Right kidney (tissue), 1 donor: ENCODE results near the gene TBX5.

Experiments
- DNase-seq: peaks from one replicate; pipeline ENCODE4 v3.0.0-alpha.2; 2016

TBX5 gene

DNA sequence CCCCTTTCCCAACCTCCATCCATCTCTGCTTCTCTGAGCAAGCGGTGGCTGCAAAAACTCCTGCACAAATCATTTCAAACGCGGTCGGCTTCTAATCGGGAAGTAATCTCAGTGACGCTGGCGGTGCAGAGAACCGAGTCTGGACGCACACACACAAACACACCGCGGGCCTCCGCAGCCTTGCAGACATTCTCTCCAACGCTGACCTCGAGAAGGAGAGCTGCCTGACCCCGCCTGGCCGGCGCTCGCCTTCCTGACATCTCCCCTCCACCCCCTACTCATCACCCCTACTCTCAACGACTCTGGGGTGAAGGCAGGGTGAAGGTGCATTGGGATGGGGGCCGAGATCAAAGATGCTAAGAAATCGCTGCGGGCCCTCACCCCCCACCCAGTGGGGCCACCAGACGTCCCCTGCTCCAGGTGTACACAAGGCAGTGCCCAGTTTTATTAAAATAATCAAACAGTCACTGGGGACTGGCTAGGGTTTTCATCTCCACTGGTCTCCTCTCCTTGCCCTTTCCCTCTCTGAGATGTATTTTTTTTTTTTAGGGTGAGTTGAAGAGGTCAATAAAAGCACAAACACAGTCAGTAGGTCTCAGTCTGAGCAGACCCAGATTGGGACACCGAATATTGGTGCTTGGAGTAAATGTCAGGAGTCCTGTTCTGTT is 506 bp upstream of the TBX5 start:
- no peak for DNase-seq

DNA sequence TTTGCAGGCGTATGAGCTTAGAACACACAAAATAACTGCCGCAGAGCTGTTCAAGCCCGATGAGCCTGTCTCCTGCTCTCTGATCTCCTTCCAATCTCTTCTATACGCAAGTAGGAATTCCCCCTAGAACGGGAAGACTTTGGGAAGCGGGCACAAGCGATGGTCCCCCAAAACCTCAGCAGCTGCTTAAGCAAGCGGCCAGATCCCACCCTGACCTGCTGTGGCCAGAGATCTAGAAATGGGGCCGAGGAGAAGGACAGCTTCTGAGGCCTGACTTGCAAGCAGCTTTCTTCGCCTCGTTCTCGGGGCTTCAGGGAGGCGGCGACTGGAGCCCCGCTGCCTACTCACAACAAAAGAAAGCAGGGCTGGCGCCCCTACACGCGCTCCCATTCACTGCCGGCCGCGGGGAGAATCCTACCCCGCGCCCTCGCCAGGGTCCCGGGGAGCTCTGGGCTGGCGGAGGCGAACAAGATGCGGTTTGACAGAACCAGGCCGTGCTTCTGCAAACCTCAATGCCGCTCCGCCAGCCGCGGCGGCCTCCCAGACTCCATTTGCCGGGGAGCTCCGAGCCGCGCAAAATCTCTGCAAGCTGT is 922 bp downstream of the TBX5 start:
- peak; percentile 59 for DNase-seq

DNA sequence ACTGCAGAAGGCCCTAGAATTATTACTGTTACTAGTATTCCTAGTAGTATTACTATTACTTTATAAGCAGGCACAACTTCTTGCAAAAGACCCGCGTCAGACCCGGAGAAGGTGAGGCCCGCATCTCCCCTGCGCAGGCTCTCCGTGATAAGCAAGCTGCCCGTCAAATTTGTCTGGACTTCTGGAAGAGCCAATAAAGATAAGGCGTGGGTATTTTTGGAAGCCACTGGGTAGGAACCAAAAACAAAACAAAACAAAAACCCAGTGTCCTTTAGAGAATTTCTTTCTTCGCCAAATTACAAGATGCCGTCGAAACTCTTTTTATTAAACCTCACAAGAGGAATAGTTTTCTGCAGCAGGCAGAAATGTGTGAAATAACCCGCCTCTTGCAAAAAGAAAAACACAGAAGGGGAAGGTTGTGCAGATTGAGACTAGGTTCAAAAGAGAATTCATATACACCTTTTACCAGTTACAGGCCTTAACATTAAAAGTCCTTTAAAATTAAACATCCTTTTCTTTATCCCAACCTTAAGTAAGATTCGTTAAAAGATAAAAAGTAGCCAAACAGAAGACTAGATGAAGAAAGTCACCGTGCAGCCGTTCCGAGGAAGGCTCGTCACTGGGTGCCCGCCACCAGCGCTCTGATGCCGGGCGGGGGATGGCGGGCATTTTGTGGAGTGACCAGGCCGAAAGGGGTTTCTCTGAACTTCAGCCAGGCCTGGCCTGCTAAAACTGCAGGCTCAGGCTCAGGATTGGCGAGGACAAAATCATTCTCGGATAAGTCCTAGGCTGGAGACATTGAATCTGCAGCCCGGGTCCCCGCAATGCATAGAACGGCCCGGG is 1.6 kb downstream of the TBX5 start:
- peak; percentile 52 for DNase-seq

DNA sequence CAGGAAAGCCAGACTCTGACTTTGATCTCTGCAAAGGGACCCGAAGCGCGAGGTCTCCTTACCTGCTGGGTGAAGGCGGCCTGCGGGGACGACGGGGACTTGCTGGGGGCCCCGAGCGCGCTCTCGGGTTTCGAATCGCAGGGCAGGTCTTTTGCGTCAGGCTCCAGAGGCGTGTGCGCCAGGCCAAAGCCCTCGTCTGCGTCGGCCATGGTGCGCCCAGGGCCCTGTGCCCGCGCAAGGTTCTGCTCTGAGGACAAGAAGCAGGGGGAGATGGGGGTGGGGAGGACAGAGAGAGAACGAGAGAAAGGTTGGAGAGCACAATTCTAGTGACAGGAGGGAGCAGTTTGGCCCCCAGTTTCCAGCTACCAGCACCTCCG is 2.3 kb downstream of the TBX5 start:
- DNase-seq, result peak; percentile 50

DNA sequence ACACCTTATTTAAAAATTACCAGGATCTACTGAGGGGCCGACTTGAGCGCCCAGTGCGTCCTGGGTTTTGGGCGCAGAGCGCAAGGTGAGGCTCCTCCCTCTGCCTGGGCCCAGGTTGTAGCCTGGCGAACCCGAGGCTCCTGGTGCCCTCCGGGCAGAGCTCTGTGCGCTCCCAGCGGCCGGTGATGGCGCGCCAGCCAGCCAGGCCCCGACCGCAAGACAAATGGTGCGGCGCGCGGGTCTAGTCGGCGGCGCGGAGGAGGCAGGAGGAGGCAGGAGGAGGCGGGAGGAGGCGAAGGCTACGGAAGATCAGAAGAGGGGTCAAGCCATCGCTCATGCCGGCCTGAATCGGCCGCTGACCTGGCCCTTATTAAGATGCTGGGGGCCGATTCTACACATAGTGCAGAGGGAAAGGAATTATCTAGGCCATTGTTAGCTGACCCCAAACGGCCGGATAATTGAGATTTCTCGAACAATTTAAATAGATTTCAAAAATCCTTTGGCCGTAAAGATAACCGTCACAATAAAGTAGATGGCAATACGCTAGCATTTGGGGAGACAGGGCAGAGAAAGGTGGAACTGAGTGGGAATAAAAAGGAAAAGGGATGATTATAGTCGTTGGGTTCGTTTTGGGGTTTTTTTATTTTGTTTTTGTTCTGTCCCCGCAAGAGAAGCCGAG is 2.8 kb downstream of the TBX5 start:
- DNase-seq, result peak; percentile 59

DNA sequence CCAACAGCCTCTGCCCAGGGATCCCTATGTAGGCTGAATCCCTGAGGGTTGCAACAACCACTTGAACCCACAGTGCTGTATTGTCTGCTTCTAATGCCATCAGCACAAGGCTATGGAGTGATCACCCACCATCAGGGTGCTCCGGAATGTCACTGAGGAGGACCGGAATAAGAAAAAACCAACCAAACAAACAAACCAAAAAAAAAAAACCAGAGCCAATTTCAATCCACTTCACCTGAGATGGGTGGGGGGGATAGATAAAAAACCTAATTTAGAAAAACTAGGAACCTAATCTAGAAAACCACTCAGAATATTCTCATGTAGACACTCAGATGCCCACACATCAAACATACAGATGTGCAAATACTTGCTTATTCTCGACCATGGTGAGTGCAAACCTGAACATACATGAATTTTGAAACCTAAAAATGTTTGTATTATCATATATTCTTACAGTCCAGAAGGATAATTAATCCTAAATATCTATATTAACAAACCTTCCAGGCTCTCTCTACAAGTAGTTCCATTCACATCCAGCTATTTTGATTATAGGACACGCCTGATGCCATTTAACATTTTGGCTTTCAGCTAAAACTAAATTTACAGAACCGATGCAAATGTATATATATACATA is 3.7 kb downstream of the TBX5 start:
- DNase-seq, result no peak

DNA sequence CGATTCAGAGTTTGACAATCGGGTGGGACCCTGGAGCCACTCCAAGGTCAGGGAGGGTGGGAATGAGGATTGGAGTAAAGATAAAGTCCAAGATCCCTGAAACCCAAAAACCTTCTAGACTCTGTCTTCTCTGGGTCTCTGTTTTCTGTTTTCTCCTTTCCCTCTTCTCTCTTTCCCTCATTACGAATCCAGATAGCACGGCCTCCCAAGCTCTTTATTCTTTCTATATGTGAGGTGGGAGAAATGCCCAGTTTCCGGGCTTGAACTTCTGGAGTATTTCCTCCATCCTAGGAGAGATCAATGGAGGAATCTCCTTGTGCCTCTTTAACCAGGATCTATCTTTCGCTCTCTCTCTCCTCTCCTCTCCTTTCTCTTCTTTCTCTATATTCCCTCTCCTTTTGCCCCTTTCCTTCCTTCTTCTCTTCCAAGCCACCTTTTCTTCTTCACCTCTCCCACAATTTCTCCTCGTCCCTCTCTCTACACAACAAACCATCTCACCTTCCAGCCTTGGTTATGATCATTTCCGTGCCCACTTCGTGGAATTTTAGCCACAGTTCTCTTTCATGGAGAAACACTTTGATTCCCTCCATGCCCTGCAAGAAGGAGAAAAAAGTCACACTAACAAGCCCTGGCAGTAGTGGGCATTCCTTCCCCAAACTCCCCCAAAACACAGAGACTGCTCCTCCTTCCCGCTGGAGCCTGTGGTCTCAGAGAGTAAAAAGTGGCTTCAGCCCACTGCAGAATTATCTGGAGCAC is 4.4 kb downstream of the TBX5 start:
- DNase-seq, result no peak

DNA sequence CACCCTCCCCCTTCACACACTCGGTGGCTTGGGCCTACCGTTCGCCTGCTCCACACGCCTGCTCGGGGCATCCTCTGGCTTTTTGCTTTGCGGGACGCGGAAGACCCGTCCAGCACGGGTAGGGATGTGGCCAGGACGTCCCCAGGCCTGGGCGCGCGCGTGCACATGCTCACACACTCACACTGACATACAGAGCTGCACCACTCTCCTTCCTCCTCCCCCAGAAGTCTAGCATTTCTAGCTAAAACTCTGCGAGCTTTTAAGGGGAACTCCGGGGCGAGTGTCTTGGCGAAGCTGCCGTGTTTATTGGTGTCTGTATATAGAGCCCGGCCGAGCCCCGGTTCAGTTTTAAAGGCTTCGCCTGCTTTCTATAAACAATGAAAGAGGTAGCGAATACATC is 5.0 kb downstream of the TBX5 start:
- peak; percentile 56 for DNase-seq

DNA sequence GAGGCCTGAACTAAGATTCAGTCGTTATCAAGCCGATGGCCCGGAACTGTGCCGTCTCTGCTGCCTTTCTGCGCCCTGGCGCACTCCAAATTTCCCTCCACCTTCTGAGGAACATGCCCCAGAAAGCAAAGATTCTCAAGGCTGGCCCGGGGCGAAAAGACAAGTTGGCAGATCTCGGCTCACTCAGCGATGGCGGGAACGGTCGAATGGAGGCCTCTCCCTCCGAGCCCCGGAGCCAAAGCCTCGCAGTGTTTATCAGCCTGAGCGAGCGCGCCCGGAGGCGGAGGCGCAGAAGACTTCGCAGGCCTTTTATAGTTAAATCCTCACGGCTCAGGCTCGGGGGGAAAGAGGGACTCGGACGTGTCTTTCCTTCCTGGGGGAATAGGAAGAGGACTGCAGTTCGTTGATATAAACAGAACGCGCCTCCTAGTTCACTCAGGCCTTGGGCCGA is 5.6 kb downstream of the TBX5 start:
- DNase-seq, result no peak

DNA sequence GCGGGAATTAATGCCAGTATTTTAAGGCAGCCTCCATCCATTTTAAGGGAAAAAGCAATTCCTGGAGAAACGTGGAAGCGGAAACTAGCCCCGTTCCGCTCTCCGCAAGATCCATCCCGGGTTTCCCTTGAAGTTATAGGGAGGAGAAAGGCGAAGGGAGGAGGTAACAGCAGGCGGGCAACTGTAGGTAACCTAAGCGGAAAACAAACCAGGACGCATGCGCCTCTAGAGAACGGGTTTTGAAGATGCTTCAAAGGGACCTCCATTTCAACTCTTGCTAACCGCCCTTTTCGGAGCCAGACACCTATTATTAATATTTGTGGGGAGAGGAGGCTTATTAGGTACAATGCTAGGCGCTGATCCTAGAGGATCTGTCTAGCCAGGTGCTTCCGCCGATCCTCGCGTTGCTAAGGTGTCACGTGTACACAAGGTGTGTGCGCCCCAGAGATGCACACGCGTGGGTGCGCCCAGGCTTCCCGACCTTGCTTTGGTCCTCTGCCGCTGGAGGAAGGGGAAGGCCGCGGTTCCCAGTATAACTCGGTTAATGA is 6.2 kb downstream of the TBX5 start:
- DNase-seq, result no peak

DNA sequence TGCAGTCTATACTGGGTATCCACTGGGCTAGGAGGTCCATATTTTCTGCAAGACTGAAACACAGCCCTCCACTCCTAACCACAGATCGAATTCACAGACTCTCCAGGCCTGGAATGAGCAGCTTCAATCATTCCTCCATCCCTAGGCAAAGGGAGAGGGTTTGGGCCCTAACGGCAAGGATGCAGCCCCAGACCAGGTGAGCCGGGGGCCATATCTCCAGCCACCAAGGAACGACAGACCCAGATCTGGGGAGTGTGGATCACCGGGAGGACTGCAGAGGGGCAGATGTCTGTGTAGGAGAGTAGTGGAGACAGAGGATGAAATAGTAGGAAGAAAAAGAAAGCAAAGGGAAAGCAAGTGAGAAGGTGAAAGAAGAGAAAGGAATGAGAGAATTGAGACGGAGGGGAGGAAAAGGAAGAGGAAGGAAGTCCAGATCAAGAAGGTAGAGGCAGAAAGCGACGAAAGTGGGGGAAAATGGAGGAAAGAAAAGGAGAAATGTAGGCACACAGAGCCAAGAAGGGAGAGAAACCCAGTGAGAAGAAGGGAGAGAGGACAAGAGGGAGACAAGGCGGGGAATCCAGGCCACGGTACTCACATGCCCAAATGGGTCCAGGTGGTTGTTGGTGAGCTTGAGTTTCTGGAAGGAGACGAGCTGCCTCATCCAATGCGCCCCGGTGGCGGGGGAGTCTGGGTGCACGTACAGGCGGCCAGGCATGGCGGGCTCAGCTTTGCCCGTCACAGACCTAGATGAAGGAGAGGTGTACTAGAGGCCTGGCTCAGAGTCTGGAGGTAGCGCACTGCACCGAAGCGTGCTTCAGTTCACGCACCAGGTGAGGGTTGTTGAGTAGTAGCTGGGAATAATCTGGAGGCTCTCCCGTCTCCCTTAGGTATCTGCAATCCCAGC is 7.7 kb downstream of the TBX5 start:
- DNase-seq, result no peak

DNA sequence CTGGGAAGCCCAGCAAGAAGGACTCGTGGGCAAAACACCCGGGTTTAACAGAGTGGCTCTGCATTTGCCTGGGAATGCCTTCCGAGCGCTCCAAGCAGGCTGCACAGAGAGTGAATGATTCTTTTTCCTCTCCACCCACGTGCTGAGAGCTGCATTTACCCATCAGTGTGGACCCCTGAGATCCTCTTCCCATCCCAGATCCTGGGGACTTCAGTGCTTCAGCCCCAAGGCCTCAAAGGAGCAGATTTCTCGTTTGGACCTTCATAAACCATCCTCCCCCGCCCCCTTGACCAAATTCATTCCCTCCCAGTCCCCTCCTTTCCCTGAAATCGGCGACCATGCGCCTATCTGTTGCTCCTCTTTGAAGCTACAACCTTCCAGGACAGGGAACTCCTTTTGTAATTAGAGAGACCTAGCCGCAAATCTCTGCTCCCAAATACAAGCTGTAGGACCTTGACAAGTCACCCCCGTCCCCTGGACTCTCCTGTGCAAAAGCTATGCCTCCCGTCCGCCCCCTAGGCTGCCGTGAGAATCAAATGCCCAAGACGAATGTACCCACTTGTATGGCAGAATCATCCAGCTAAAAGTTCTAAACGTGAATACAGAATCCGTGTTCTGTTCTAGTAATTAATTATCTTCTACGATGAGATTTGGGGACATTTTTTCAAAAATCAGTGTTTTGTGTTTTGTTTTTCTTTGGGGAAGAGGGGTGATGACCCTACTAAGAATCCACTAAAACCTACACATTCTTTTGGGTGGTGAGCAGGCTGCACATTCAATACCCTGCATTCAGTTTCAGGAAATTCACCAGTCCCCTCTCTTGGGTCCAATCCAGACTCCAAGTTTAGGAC is 8.8 kb downstream of the TBX5 start:
- DNase-seq, result no peak

DNA sequence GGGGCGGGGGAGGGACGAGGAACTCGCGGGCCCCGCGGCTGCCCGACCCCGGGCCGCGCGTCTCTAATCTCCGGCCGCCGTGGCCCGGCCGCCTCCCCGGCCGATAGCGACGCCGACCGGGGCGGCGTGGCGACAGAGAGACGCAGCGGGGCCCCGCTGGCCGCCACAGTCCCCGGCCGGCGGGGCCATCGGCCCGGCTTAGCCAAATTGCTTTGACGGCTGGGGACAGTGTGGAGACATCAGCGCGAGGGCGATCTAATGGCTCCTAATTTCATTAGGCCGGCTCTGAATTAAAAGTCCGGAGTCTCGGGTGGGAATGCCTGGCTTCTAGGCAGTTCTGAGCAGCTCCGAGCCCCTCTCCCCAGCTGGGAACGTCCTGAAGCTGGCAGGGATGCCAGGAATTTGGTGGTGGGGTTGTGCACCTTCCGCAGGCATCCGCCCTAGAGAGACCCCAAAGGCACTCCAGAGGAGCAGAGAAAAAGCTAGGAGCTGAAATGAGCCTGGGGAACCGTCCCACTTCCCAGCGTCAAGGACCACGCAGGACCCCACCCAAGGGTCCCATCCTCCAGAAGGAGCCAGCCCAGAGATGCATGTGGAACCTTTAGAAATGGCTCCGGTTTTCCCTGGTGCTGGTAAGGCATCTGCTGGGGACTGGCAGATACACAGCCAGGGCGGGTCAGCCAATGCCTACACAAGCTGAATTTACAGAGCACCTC is 9.6 kb downstream of the TBX5 start:
- no peak for DNase-seq

DNA sequence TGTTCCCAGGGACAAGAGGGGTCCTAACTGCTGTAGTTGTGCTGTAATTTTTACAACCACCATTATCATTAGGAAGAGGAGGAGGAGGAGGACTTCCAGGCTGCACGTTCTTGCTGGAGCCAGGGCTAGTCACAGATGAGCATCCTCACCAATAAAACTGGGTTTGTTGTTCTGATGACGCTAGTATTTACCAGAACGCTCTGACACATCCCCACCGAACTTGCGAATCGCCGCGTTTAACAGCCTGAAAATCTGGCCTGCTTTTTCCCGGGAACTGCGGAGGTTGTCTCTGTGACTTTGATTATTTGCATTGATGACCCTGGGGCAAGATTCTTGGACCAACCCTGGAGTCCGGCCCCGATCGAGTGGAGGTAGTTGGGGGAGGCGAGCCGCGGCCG is 10.2 kb downstream of the TBX5 start:
- DNase-seq, result no peak

DNA sequence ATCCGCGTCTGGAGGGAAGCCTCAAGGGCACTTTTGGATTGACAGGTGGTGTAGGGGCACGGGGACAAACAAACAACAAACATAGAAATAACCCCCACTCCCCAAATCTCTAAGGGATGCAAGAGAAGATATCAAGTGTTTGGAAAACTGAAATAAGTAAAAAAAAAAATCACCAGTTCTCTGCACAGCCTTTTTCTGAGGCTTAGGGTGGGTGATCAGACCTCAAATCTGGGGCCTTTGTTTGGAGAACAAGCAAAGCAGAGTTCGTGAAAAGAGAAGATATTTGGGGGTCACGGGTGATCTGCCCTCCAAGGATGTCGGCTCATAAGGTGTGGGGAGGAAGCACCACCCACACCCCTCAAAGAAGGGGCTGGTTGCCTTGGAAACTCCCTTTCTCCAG is 10.7 kb downstream of the TBX5 start:
- no peak for DNase-seq

DNA sequence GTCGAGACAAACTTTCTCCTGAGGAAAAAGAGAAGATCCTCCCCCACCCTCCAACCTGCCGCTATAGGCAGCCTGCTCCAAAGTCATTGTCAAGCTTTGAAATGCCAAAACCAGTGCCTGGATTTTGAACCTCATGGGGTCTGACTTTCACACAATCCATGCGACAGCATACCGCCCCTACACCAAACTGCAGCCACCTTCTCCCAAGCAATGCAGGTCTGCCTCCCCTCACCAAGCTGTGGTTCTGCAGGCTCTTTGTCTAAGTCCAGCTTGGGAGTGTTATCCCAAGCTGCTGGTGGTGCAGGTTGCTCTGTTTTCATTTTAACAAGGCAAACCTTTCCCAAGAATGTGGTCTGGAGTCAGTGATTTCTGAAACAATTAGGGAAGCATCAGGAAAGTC is 12.4 kb downstream of the TBX5 start:
- no peak for DNase-seq

DNA sequence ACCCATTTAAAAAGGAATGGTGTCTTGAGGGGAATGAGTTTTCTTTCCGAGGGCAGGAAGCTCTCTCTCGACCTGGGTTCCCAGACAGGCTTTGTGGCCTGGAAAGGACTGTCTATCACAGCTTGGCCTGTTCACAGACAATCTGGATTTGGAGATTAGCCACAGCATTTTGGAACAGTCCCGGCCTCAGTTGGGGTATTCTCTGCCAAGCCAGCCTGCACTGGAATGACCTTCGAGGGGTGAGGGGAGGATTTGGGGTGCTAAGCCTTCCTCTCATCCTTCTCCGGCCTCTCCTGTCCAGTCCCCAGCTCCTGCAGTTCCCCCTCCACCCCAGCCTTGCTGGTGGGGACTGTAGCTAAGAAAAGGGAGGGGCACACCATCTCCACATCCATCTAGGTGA is 13.0 kb downstream of the TBX5 start:
- DNase-seq, result no peak

DNA sequence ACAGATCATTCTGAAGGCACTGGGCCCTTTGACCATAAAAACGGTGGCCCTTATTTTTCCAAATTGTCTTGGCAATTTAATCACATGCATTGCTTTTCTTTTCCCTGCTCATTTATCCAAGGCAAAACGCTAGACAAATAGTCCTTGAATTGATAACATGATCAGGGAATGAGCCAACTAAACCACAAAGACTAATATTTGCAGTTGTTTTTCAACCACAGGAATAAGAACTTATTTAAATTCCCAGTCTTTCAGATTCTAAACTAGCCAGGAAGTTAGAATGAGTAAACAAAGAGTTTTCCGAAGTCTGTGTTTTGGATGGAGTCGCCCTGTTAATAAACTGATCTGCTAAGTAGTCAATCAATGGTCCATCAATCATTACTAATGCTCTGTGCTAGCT is 14.9 kb downstream of the TBX5 start:
- DNase-seq, result no peak

DNA sequence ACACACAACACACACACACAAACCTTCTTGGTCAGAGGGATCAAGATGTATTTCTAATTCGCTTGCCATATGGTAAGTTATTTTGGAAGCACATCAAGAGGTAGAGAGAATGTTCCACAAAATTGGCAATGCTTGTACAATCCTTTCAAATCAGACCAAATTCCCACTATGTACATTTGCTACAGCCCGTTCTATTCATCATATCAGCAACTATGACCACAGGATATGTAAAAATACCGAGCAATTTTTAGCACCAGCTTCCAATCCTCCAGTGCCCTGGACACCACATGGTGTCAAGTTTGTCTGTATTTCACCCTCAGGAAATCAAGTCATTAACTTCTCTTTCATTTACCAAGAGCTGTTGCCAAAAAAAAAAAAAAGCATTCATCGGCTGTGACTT is 21.2 kb downstream of the TBX5 start:
- DNase-seq, result no peak
